KG1 (cell line): ENCODE data around the gene ARMCX4.
"Not testable (repeated sequence)": the region's sequence is repeated elsewhere in the genome, so short reads cannot be mapped to it uniquely, and the experiment has no call there.

Source experiments
- DNase-seq: peaks from one replicate; lab custom pipeline; 2025; lab: John Stamatoyannopoulos, UW

Gene ARMCX4

DNA sequence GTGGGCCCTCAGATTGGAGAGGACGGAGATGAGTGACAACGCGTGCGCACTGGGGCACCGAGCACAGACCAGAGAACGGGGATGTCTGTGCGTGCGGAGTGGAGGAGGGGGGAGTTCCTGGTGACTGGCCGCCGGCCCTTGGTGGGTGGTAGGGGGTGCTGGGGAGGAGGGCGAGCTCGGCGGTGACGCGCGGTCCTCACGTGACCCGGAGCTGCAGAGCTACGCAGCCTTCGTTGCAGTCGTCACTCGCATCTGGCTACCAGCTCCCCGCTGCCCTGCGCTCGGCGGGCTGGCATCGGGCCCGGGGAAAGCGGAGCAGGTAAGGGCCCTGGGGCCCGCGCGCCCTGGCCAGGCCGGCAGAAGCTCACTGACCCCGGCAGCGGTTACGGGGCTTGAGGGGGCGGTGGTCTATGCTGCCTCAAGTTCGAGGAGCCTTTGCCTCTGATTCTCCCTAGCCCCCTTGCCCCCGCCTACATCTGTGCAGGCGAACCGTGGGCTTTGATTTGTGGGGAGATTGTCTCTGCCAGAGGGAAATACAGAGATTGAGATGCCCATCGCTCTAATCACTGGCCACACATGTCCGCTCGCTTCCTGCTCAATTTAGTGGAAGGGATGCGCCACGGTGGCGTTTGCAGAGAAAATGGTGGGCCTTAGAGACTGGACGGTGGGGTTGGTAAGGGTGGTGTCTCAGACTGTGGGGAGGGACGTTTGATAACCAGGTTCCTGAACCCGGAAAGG is at the start of gene ARMCX4:
Gene ARMCX4, plus strand, starts transcription at position 245 of the 738 bp plus-strand sequence. CDS start 3,134 bp downstream, outside the sequence.
- DNase-seq = no peak

GRCh38 chrX:101442085-101442484 is 43.2 kb upstream of the ARMCX4 start:
- no peak for DNase-seq

DNA sequence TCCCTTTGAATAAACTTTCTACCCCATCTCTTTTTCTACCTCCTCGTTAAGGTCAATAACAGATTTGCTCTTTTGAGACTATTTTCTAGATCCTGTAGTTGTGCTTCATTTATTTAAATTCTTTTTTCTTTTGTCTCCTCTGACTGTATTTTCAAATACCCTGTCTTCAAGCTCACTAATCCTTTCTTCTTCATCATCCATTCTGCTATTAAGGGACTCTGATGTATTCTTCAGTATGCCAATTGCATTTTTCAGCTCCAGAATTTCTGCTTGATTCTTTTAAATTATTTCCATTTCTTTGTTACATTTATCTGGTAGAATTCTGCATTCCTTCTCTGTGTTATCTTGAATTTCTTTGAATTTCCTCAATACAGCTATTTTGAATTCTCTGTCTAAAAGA is 36.0 kb upstream of the ARMCX4 start:
- no peak for DNase-seq

GRCh38 chrX:101450085-101450484 is 35.2 kb upstream of the ARMCX4 start:
- DNase-seq = no peak

- no peak for DNase-seq
Observed at GRCh38 chrX:101450961-101451360, 34.3 kb upstream of the ARMCX4 start.

GRCh38 chrX:101452056-101452455 is 33.2 kb upstream of the ARMCX4 start:
- no peak for DNase-seq

DNA sequence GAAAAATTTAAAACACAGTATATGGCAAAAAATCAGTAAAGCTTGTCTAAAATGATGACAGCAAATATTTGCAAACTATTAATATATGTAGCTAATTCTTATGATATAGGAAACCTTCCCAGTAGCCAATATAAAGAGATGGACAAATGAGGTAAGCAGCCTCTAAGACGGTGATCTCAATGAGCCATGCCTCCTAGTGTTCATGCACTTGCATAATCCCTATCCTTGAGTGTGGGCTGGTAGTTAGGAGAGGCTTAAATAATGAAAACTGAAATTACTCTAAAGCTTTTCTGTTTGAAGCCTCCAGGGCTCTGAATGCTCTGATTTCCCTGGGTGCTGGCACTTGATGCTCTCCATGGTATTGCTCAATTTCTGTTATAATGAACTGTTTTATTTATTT is 24.6 kb upstream of the ARMCX4 start:
- DNase-seq = no peak

DNA sequence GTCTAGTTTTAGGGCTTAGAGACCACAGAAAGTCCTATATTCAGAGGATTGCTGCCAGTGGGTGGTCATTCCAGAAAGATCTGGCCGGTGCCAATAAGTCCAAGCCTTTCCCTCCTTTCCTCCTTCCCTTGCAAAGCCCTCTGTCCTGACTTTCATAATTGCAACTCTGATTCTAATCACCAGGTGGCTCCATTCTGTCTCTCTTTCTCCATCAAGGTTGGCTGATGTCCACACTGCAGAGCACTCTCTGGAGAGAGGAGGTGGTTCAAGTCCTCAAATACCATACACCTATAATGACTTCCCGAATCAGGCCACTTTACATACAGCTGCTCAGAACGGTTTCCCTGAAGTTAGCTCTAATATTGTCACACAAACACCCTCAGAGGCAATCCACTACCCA is 22.4 kb upstream of the ARMCX4 start:
- DNase-seq = no peak

- no peak for DNase-seq
Observed at GRCh38 chrX:101478366-101478765, 6.9 kb upstream of the ARMCX4 start.

GRCh38 chrX:101482296-101482695 is 3.0 kb upstream of the ARMCX4 start:
- DNase-seq = no peak

GRCh38 chrX:101483705-101484104 is 1.6 kb upstream of the ARMCX4 start:
- DNase-seq = no peak

DNA sequence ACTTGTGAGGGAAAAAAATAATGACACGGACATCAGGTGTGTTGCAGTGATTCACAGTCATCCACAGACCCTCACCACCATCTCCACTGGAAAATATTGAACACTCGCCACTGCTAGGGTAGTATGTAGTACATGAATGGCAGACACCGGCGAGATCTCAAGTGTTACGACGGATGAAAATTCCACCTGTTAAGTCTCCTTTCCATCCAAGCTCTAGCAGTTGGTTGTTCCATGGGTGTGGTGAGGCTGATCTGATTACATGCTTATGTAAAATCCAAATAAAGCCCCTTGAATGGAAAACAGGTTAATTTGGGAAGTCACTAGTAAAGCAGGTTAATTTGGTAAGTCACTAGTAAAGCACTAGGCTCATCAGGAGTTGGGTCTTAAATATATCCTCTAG is 1.1 kb upstream of the ARMCX4 start:
- no peak for DNase-seq

- DNase-seq = no peak
Observed at GRCh38 chrX:101488796-101489195, 3.5 kb downstream of the ARMCX4 start.

GRCh38 chrX:101491943-101492342 is 6.7 kb downstream of the ARMCX4 start:
- DNase-seq = no peak

DNA sequence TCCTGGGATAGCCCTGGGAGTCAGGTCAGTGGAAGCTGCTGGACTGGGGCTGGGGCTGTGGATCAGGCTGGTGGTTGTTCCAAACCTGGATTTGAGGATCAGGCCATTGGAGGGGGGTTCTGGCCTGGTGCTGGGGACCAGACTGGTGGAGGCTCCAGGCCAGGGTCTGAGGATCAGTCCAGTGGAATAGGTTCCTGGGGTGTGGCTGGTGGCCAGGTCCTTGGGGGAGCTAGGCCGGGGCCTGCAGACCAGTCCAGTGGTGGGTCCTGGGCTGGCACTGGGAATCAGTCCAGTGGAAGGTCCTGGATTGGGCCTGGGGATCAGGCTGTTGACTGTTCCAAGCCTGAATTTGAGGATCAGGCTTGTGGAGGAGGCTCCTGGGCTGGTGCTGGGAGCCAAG is 8.0 kb downstream of the ARMCX4 start:
- no peak for DNase-seq

DNA sequence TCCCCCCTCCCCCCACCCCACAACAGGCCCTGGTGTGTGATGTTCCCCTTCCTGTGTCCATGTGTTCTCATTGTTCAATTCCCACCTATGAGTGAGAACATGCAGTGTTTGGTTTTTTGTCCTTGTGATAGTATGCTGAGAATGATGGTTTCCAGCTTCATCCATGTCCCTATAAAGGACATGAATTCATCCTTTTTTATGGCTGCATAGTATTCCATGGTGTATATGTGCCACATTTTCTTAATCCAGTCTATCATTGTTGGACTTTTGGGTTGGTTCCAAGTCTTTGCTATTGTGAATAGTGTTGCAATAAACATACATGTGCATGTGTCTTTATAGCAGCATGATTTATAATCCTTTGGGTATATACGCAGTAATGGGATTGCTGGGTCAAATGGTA is 17.7 kb downstream of the ARMCX4 start:
- DNase-seq = not testable (repeated sequence)

- no peak for DNase-seq
Observed at GRCh38 chrX:101507372-101507771, 22.1 kb downstream of the ARMCX4 start.

DNA sequence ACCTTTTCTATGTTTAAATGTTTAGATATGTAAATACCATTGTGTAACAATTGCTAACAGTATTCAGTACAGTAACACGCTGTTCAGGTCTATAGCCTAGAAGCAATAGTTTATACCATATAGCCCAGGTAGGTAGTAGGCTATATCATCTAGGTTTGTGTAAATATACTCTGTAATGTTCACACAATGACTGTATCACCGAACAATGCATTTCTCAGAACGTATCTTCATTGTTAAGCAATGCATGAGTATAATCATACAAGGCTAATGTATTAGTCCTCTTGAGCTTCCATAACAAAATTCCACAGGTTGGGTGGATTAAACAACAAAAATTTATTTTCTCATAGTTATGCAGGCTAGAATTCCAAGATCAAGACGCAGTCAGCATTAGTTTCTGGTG is 22.7 kb downstream of the ARMCX4 start:
- DNase-seq = no peak

- no peak for DNase-seq
Observed at GRCh38 chrX:101530944-101531343, 45.7 kb downstream of the ARMCX4 start.
